GM19043 (cell line): ENCODE data around the gene CARD14.

Source experiments
- ATAC-seq: cut with Tn5 transposase; IDR thresholded peaks from one replicate; pipeline ENCODE4 v1.9.1; 2021; ENCODE audit warnings: low read depth; ENCODE audit not compliant: unreplicated experiment

The CARD14 gene

GRCh38 chr17:80169784-80170500, at the start of gene CARD14:
Gene CARD14, plus strand, starts transcription at chr17:80170030. Its CDS starts 11,409 bp downstream, at chr17:80181439.
- ATAC-seq, result no peak

- no peak for ATAC-seq
Observed at GRCh38 chr17:80122026-80122575, 47.7 kb upstream of the CARD14 start.

DNA sequence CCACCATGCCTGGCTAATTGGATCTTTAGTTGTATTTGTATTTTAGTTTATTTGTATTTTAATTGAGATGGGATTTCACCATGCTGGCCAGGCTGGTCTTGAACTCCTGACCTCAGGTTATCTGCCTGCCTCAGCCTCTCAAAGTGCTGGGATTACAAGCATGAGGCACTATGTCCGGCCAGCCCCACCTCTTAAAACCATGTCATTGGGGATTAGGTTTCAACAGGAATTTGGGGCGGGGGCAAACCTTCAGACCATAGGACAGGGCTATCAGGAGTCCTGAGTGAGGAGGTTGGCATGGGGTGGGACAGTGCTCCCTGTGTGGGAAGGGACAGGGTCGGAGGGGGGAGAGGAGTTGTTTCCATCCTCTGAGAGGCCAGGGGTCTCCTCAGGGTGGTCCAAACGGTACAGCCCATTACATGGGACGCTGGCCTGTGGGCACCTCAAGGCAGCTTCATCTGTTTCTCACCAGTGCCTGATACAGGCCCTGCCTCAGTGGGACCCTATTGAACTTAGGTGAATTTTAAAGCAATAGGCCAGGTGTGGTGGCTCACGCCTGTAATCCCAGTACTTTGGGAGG, 46.8 kb upstream of the CARD14 start:
- ATAC-seq, result no peak

DNA sequence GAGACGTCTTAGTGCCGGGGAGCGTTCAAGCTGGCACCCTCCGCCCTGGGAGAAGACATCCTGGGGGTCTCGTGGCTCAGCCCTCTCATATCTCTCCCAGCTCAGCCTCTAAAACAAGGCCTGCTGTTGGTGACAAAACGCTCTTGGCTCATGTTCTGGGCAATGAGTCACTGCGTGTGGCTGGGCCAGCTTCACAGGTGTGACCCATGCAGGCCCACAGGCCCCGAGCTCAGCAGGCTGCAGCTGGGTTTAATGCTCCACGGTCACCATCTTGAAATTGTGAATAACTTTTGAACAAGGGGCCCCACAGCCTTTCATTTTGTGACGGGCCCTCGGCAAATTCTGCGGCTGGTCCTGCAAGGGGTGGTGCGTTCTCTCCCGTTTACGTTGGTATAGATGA, 46.0 kb upstream of the CARD14 start:
- ATAC-seq, result no peak

DNA sequence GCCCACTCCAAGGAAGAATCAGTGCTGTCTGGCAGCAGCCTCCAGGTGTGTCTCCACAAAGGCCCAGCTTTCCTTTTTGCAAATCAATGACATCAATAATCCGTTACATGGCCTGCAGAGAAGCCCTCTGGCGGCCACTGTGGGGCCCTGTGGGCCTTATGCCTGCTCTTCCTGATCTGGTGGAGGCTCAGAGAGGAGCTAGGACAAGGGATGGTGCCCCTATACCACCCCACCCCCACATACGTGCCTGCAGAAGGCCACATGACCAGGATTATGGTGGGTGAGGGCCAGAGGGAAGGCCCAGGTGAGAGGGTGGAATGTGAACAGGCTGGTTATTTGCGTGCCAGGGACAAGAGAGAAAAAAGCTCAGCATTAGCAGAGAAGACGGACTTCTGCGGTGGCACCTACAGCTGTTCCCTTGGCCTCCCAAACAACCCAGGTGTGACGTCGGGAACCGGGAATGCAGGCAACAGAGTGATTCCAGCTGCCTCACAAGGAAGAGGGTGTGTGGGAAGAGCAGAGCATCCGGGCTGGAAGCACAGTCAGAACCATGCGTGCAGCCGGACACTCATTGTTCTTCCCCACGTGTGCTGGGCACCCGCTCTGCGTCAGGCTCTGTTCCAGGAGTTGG, 45.4 kb upstream of the CARD14 start:
- no peak for ATAC-seq

DNA sequence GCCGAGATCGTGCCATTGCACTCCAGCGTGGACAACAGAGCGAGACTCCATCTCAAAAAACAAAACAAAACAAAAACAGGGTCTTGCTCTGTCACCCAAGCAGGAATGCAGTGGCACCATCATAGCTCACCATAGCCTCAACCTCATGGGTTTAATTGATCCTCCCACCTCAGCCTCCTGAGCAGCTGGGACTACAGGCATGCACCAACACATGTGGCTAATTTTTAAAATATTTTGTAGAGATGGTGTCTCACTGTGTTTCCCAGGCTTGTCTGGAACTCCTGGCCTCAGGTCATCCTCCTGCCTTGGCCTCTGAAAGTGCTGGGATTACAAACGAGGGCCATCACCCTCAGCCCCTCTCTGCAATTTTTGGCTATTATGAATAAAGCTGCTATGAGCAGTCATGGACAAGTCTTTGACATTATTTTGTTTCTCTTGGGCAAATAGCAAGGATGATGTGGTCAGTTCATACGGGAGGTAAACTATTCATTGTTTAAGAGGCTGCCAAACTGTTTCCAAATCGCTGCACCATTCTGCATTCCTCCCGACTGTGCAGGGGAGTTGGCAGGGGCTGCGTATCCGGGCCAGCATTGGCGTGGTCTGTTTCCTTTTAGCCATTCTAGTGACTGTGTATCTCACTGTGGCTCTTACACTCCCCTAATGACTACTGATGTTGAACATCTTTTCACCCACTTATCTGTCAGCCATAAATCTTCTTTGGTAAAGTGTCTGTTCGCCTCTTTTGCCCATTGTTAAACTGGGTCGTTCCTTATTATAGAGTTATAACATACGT, 44.0 kb upstream of the CARD14 start:
- no peak for ATAC-seq

- ATAC-seq, result no peak
Observed at GRCh38 chr17:80126449-80126715, 43.4 kb upstream of the CARD14 start.

- ATAC-seq, result no peak
Observed at GRCh38 chr17:80129006-80129565, 40.7 kb upstream of the CARD14 start.

DNA sequence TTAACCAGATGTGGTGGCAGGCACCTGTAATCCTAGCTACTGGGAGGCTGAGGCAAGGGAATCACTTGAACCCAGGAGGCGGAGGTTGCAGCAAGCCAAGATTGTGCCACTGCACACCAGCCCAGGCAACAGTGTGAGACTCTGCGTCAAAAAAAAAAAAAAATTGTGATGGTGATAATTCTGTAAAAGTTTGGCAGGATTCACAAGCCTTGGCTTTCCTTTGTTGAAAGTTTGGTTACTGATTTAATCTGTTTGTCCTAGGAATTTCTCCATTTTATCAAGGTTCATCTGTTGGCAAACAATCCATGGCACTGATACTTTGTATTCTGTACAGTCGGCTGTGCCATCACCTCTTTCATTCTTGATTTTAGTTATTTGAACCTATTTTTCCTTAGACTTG, 38.8 kb upstream of the CARD14 start:
- no peak for ATAC-seq

GRCh38 chr17:80132906-80133625, 36.8 kb upstream of the CARD14 start:
- ATAC-seq, result no peak

GRCh38 chr17:80133626-80133970, 36.2 kb upstream of the CARD14 start:
- no peak for ATAC-seq

DNA sequence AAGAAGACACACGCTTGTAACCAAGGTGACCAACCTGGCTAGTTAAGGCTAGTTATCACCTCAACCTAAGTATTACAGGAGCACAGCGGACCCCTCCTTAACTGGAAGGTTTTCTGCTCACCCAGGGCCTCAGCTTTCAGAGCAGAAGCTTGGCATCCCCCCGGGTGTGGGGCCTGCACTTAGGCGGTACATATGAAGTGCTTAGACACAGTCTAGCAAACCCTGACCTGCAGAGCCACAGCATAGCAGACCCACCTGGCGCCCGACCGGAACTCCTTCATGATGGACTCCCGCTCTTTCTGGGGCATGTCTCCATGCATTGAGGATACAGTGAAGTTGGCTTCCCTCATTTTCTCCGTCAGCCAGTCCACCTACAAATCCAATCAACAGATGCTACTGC, 32.7 kb upstream of the CARD14 start:
- ATAC-seq, result no peak

DNA sequence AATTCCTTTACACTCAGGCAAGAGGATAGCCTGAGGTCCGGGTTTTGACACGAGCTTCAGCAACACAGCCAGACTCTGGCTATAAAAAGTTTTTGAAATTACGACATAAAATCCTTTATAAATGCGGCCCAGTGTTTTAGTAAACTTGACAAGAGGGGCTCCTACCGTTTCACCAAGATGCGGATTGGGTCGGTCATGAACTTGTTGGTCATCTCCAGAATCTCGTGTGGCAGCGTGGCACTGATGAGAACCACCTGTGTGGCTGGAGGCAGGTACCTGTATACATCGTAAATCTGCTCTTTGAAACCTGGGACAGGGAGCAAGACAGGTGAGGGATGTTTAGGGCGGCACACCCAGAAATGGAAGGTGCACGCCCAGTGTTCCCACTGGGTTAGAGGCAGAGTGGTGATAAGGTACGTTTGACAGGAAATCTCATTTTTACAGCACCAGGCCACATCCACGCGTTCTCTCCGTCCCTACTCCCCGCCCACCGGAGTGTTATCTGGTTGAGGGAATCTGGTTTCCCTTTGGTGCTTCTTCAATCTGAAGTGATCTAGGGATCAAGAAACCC, 30.9 kb upstream of the CARD14 start:
- ATAC-seq, result no peak

DNA sequence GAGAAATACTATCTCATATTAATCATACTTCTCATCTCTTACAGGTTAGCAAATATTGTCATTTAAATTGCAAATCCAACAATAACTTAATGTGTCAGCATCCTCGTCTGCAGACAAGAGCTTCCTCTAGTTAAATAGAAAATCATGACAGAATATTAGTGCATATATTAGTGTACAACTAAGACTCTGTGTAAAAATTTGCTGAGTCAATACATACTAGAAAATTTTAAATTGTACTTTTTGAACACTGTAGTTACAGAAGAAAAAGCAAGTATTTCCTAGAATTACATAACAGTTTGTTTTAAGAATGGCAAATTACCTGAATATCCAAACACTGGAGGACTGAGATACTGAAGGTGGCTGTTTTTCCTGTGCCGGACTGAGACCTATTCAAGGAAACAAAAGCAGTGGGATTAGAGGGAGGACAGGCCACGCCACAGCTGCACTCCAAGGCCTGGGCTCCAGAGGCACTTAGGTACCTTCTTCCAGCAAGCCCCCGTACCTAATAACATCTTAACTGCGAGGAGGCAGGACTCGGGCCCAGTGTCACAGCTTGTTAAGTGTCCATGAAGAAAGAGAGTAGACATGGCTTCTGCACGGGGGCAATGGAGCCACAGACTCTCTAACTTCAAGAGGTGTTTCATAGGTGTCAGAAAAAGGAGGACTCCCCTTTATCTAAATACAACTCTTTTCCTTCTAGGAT, 28.2 kb upstream of the CARD14 start:
- ATAC-seq, result no peak

- ATAC-seq, result no peak
Observed at GRCh38 chr17:80142929-80143328, 26.9 kb upstream of the CARD14 start.

DNA sequence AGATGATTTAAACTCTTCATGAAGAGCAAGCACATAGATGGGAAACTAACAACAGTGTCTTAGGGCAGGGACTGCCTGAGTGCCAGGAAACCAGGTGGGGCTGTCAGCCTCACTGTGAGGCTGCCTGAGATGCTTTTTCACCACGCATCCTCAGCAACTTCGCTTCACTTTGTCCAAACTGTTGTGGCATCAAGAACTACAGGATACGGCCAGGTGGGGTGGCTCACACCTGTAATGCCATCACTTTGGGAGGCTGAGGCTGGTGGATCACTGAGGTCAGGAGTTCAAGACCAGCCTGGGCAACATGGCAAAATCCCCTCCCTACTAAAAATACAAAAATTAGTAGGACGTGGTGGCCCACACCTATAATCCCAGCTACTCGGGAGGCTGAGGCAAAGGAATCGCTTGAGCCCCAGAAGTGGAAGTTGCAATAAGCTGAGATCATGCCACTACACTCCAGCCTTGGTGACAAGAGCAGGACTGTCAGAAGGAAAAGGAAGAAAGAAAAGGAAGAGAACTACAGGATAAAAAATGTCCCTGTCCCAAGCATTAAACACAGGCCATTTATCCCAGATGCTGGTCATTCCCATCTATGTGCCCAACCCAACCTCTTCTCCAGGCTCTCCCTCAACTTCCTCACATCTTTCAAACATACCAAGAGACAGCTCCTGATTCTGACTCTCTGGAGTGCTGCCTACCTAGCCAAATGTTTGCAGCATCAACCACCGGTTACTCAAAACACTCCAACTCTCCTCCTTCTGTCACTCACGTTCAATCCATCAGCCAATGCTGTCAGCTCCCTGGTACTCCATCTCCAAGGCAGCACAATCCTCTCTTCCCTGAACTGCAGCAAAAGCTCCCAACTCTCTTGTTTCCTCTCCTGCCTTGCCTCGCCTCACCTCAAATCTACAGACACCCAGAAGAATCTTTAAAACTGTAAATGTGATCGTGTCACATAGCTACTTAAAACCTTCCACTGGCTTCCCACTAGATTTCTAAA, 24.5 kb upstream of the CARD14 start:
- no peak for ATAC-seq

DNA sequence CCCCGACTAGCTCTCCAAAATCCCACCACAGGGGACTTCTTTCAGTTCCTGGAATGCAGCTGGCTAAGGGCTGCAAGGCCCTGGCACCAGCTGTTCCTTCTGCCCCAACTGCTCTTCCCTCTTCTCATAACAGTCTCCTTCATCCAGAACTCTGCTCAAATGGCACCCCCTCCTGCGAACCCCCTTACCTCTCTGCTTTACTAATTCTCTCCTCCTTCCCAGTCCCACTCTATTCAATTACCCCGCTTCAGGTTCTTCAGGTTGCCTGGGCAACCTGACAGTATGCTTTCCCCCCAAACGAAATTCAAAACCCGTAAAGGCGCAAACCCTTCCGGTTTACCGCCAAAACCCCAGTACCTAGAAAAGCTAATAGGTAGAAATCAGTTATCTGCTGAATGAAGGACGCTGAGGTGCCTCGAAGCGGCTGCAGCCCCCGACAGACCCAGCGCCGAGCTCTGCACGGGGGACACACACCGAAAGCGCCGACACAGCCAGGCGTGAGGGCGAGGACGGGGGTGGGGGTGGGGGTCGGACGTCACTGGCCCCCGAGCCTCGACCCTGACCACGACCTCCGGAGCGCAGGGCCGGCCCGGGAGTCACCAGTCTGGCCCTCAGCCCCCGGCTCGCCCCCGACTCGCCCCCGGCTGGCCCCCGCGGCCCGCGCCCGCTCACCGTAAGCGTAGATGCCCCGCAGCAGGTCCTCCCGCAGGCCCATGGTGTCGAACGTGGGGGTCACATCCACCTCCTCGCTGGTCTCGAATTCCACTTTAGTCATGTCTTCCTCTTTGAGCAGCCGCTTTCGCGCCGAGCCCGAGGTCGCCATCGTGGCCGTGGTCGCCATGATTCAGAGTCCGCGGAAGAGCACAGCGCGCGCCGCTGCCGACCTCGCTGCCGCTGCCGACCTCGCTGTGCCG, 23.5 kb upstream of the CARD14 start:
- no peak for ATAC-seq
